Cardiac muscle cell (in vitro differentiated cells and primary cell): ENCODE data around the gene MERTK. TPM values are rescaled to one million over a fixed set of nuclear protein-coding genes. Genes with fewer than 3 reads are reported as not detected.

Source experiments
- DNase-seq, 2 donors: peaks; one replicate each; pipeline versions ENCODE4 v3.0.0 to v3.0.0-alpha.2; 2010 to 2017; ENCODE audit warnings: low read depth in 1 of 2, low spot score in 1 of 2
- H3K27ac ChIP-seq: fragments of 200-600 bp; sonication (generic); 2 replicates; pipeline ENCODE4 v1.5.1; 2016
- H3K27me3 ChIP-seq: fragments of 200-600 bp; sonication (generic); 2 replicates; pipeline ENCODE4 v1.6.0; 2016; ENCODE audit warnings: control low read depth
- H3K36me3 ChIP-seq: fragments of 200-600 bp; sonication (generic); 2 replicates; pipeline ENCODE4 v1.5.1; 2016; ENCODE audit warnings: control low read depth
- H3K4me1 ChIP-seq: fragments of 200-600 bp; sonication (generic); 2 replicates; pipeline ENCODE4 v1.8.1; 2017; ENCODE audit warnings: low read depth, mild to moderate bottlenecking, mixed run types
- H3K4me3 ChIP-seq: fragments of 200-600 bp; sonication (generic); 2 replicates; pipeline ENCODE4 v1.5.1; 2016; ENCODE audit warnings: mild to moderate bottlenecking
- H3K9me3 ChIP-seq: fragments of 200-600 bp; sonication (generic); 2 replicates; pipeline ENCODE4 v1.5.1; 2017; ENCODE audit warnings: low read depth, mild to moderate bottlenecking, control low read depth
- polyA plus RNA-seq: library from polyadenylated mRNA; unstranded; fragments of >200 nt; fragmentation: Nextera tagmentation; extraction: Ambion mirVana; gene quantifications from 2 replicates; pipeline ENCODE4 v1.2.1, GENCODE V29; 2016
- total RNA-seq: library from RNA; depleted of rRNA; stranded (reverse); fragments of >200 nt; gene quantifications from 2 replicates; pipeline ENCODE4 v1.2.3, GENCODE V29; 2016
- TF ChIP-seq, protein P1 (sequence below): IDR thresholded peaks from 2 replicates; pipeline ENCODE4 v1.5.1; 2012; ENCODE audit warnings: low read depth, mild to moderate bottlenecking, low read length

Gene MERTK
- total and polyA plus RNA-seq, 2 experiments from 2014 or later, result 4.5 to 8.7 TPM

DNA sequence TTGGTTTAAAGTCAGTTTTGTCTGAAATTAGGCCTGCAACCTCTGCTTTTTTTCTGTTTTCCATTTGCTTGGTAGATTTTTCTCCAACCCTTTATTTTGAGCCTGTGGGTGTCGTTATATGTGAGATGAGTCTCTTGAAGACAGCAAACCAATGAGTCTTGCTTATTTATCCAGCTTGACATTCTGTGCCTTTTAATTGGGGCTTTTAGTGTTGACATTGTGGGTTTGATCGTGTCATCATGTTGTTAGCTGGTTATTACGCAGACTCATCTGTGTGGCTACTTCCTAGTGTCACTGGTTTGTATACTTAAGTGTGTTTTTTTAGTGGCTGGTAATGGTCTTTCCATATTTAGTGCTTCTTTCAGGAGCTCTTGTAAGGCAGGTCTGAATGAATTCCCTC, 175.5 kb downstream of the MERTK start:
- no peaks in the 10 kb centered on the region for H3K36me3 ChIP-seq
- no peak overlapping the region for H3K27ac ChIP-seq
- no peak overlapping the region for H3K4me3 ChIP-seq
- H3K9me3 ChIP-seq, result no peaks in the 10 kb centered on the region
- H3K27me3 ChIP-seq, result no peaks in the 10 kb centered on the region
- no peak for DNase-seq
- no peaks in the 10 kb centered on the region for H3K4me1 ChIP-seq
- TF ChIP-seq, protein P1, sequence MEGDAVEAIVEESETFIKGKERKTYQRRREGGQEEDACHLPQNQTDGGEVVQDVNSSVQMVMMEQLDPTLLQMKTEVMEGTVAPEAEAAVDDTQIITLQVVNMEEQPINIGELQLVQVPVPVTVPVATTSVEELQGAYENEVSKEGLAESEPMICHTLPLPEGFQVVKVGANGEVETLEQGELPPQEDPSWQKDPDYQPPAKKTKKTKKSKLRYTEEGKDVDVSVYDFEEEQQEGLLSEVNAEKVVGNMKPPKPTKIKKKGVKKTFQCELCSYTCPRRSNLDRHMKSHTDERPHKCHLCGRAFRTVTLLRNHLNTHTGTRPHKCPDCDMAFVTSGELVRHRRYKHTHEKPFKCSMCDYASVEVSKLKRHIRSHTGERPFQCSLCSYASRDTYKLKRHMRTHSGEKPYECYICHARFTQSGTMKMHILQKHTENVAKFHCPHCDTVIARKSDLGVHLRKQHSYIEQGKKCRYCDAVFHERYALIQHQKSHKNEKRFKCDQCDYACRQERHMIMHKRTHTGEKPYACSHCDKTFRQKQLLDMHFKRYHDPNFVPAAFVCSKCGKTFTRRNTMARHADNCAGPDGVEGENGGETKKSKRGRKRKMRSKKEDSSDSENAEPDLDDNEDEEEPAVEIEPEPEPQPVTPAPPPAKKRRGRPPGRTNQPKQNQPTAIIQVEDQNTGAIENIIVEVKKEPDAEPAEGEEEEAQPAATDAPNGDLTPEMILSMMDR, result no peak

DNA sequence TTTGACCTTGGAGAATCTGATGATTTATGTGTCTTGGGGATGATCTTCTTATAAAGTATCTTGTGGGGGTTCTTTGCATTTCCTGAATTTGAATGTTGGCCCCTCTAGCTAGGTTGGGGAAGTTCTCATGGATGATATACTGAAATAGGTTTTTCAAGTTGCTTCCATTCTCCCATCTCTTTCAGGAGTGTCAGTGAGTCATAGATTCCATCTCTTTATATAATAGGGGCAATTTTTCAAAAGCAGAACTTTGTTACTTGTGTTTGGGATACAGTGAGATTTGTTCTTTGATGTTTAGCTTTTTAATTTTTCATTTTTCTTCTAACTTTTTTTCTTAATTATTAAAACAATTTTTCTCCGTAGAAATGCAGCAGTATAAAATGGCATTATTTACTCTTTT, 176.1 kb downstream of the MERTK start:
- no peaks in the 10 kb centered on the region for H3K9me3 ChIP-seq
- no peaks in the 10 kb centered on the region for H3K36me3 ChIP-seq
- H3K27ac ChIP-seq, result no peak overlapping the region
- no peaks in the 10 kb centered on the region for H3K27me3 ChIP-seq
- no peaks in the 10 kb centered on the region for H3K4me1 ChIP-seq
- no peak for DNase-seq
- no peak overlapping the region for H3K4me3 ChIP-seq
- TF ChIP-seq, protein P1, result no peak

- H3K36me3 ChIP-seq, result peaks cover under 1% of the 10 kb centered on the region
These were observed 177.3 kb downstream of the MERTK start for GRCh38 chr2:112075490-112076260.

GRCh38 chr2:112077814-112078213, 179.4 kb downstream of the MERTK start:
- TF ChIP-seq, protein P1, result no peak
- Histone ChIP-seq H3K27ac (no peak overlapping the region), H3K27me3 (no peaks in the 10 kb centered on the region), H3K36me3 (peaks cover 10% of the 10 kb centered on the region), H3K4me3 (no peak overlapping the region), H3K9me3 (no peaks in the 10 kb centered on the region), H3K4me1 (no peaks in the 10 kb centered on the region)
- no peak for DNase-seq

More at GRCh38 chr2:112075490-112076260, 177.3 kb downstream of the MERTK start:
- TF ChIP-seq, protein P1, result no peak
- Histone ChIP-seq H3K9me3 (no peaks in the 10 kb centered on the region), H3K27me3 (no peaks in the 10 kb centered on the region), H3K4me3 (no peak overlapping the region), H3K27ac (no peak overlapping the region), H3K4me1 (no peaks in the 10 kb centered on the region)
- DNase-seq, result peak in 1 of 2 donors; percentile 45

Other genes starting within 250 kb of the MERTK start
- gene ANAPC1, start 14.4 kb upstream of the MERTK start, total RNA-seq, result 48.0 and 59.3 TPM in 2 replicates
- gene ANAPC1, start 14.4 kb upstream of the MERTK start, polyA plus RNA-seq, result 12.6 and 13.6 TPM in 2 replicates
- 4.6 and 7.3 TPM in 2 replicates for gene TMEM87B, start 156.7 kb downstream of the MERTK start, total RNA-seq
- gene TMEM87B, start 156.7 kb downstream of the MERTK start, polyA plus RNA-seq, result 12.1 and 14.2 TPM in 2 replicates
- 1.3 and 4.7 TPM in 2 replicates for gene FBLN7, start 239.8 kb downstream of the MERTK start, total RNA-seq
- gene FBLN7, start 239.8 kb downstream of the MERTK start, polyA plus RNA-seq, result 0.28 and 2.8 TPM in 2 replicates